ENCODE data around the gene WFDC12.
A peak's percentile ranks its signal among the peaks of the same experiment; 100 is the strongest.

Gene WFDC12

GRCh38 chr20:45094864-45095574 is 29.2 kb downstream of the WFDC12 start:
- H3K9me3 ChIP-seq (ENCODE audit: severe bottlenecking) = no peaks in the 10 kb centered on the region
- H3K27me3 ChIP-seq (ENCODE audit: insufficient read depth, poor library complexity, severe bottlenecking) = peaks cover 19% of the 10 kb centered on the region
- TF ChIP-seq, protein P1, sequence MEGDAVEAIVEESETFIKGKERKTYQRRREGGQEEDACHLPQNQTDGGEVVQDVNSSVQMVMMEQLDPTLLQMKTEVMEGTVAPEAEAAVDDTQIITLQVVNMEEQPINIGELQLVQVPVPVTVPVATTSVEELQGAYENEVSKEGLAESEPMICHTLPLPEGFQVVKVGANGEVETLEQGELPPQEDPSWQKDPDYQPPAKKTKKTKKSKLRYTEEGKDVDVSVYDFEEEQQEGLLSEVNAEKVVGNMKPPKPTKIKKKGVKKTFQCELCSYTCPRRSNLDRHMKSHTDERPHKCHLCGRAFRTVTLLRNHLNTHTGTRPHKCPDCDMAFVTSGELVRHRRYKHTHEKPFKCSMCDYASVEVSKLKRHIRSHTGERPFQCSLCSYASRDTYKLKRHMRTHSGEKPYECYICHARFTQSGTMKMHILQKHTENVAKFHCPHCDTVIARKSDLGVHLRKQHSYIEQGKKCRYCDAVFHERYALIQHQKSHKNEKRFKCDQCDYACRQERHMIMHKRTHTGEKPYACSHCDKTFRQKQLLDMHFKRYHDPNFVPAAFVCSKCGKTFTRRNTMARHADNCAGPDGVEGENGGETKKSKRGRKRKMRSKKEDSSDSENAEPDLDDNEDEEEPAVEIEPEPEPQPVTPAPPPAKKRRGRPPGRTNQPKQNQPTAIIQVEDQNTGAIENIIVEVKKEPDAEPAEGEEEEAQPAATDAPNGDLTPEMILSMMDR (IDR thresholded peaks at IDR 0.05; ENCODE audit: poor library complexity, severe bottlenecking) = no peak
- H3K4me1 ChIP-seq (ENCODE audit: insufficient read depth, poor library complexity, severe bottlenecking) = no peaks in the 10 kb centered on the region
- H3K4me3 ChIP-seq (ENCODE audit: severe bottlenecking) = no peak overlapping the region
- H3K27ac ChIP-seq (ENCODE audit: poor library complexity, severe bottlenecking) = no peak overlapping the region
- ATAC-seq (ENCODE audit: low read depth) = no peak
- H3K36me3 ChIP-seq (ENCODE audit: low read depth) = no peaks in the 10 kb centered on the region; the same call in 1 of the 2 replicates
- peak; percentile 65 for DNase-seq (ENCODE audit: low spot score)

GRCh38 chr20:45094201-45094600 is 30.1 kb downstream of the WFDC12 start:
- Histone ChIP-seq H3K27ac (ENCODE audit: poor library complexity, severe bottlenecking) (no peak overlapping the region), H3K9me3 (ENCODE audit: severe bottlenecking) (no peaks in the 10 kb centered on the region), H3K27me3 (ENCODE audit: insufficient read depth, poor library complexity, severe bottlenecking) (peaks cover 19% of the 10 kb centered on the region), H3K4me1 (ENCODE audit: insufficient read depth, poor library complexity, severe bottlenecking) (peaks cover 2% of the 10 kb centered on the region), H3K36me3 (ENCODE audit: low read depth) (peaks cover 3% of the 10 kb centered on the region; the same call in 1 of the 2 replicates), H3K4me3 (ENCODE audit: severe bottlenecking) (no peak overlapping the region)
- TF ChIP-seq, protein P1 (IDR thresholded peaks at IDR 0.05; ENCODE audit: poor library complexity, severe bottlenecking) = no peak
- ATAC-seq (ENCODE audit: low read depth) = no peak
- no peak for DNase-seq (ENCODE audit: low spot score)

GRCh38 chr20:45092898-45093297 is 31.4 kb downstream of the WFDC12 start:
- ATAC-seq (ENCODE audit: low read depth) (no peak), DNase-seq (ENCODE audit: low spot score) (no peak)
- no peak overlapping the region for H3K27ac ChIP-seq (ENCODE audit: poor library complexity, severe bottlenecking)

GRCh38 chr20:45091366-45091765 is 32.9 kb downstream of the WFDC12 start:
- Histone ChIP-seq H3K9me3 (ENCODE audit: severe bottlenecking) (no peaks in the 10 kb centered on the region), H3K27ac (ENCODE audit: poor library complexity, severe bottlenecking) (no peak overlapping the region), H3K27me3 (ENCODE audit: insufficient read depth, poor library complexity, severe bottlenecking) (no peaks in the 10 kb centered on the region), H3K36me3 (ENCODE audit: low read depth) (peaks cover 6% of the 10 kb centered on the region), H3K4me3 (ENCODE audit: severe bottlenecking) (no peak overlapping the region), H3K4me1 (ENCODE audit: insufficient read depth, poor library complexity, severe bottlenecking) (peaks cover 25% of the 10 kb centered on the region)
- TF ChIP-seq, protein P1 (IDR thresholded peaks at IDR 0.05; ENCODE audit: poor library complexity, severe bottlenecking) = no peak
- DNase-seq (ENCODE audit: low spot score) (no peak), ATAC-seq (ENCODE audit: low read depth) (no peak)

More at GRCh38 chr20:45092898-45093297, 31.4 kb downstream of the WFDC12 start:
- Histone ChIP-seq H3K27me3 (ENCODE audit: insufficient read depth, poor library complexity, severe bottlenecking) (peaks cover 11% of the 10 kb centered on the region), H3K36me3 (ENCODE audit: low read depth) (peaks cover 3% of the 10 kb centered on the region; the same call in 1 of the 2 replicates), H3K4me1 (ENCODE audit: insufficient read depth, poor library complexity, severe bottlenecking) (peaks cover 15% of the 10 kb centered on the region), H3K9me3 (ENCODE audit: severe bottlenecking) (no peaks in the 10 kb centered on the region), H3K4me3 (ENCODE audit: severe bottlenecking) (no peak overlapping the region)
- TF ChIP-seq, protein P1 (IDR thresholded peaks at IDR 0.05; ENCODE audit: poor library complexity, severe bottlenecking) = no peak

DNA sequence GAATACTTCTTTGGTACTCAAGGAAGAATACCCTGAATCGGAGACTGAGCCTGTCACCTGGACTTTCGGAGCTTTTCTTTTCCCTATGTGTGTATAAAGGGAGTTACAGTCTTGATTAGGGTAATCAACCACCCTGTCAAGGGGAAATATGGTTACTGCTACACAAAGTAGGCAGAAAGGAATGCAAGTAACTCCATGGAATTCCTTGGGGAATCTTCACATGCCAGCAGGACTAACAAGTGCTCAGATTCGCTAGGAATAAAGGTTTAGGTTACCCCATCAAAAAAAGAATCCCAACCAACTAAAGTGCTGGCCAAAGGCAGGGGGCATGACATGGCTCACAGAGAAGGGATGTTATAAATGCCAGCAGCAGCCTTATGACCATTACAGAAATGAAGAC is 33.8 kb downstream of the WFDC12 start:
- no peak for ATAC-seq (ENCODE audit: low read depth)
- H3K4me3 ChIP-seq (ENCODE audit: severe bottlenecking) = no peak overlapping the region
- TF ChIP-seq, protein P1 (IDR thresholded peaks at IDR 0.05; ENCODE audit: poor library complexity, severe bottlenecking) = no peak
- H3K36me3 ChIP-seq (ENCODE audit: low read depth) = peaks cover 9% of the 10 kb centered on the region
- no peak for DNase-seq (ENCODE audit: low spot score)
- H3K27me3 ChIP-seq (ENCODE audit: insufficient read depth, poor library complexity, severe bottlenecking) = no peaks in the 10 kb centered on the region
- no peak overlapping the region for H3K27ac ChIP-seq (ENCODE audit: poor library complexity, severe bottlenecking)
- H3K4me1 ChIP-seq (ENCODE audit: insufficient read depth, poor library complexity, severe bottlenecking) = peaks cover 25% of the 10 kb centered on the region
- H3K9me3 ChIP-seq (ENCODE audit: severe bottlenecking) = no peaks in the 10 kb centered on the region

Data from RWPE2 (cell line).